ENCODE results near the gene ZNF536. TPM values are rescaled to one million over a fixed set of nuclear protein-coding genes. Genes with fewer than 3 reads are reported as not detected.

ZNF536 gene
- total and polyA plus RNA-seq, 2 donors (not counting 1 experiment from before 2014, with no cell fraction given) = 0.50 TPM; not detected in 1

GRCh38 chr19:30551271-30551670, 179.1 kb downstream of the ZNF536 start:
- Histone ChIP-seq H3K4me1 (ENCODE audit: control insufficient read depth, extremely low read depth, insufficient read depth, low read length) (no peaks in the 10 kb centered on the region), H3K36me3 (ENCODE audit: control insufficient read depth, insufficient read depth, low read length) (no peaks in the 10 kb centered on the region), H3K9me3 (ENCODE audit: control insufficient read depth, insufficient read depth, low read depth, low read length) (no peaks in the 10 kb centered on the region), H3K9ac (ENCODE audit: insufficient read depth, low read length) (no peak overlapping the region), H3K27ac (ENCODE audit: insufficient read depth, low read length) (no peak overlapping the region), H3K27me3 (ENCODE audit: control insufficient read depth, insufficient read depth, low read length) (no peaks in the 10 kb centered on the region), H2AFZ (ENCODE audit: low read length) (no peak overlapping the region), H4K20me1 (ENCODE audit: control insufficient read depth, extremely low read depth, insufficient read depth, low read length) (no peaks in the 10 kb centered on the region), H3K4me2 (ENCODE audit: extremely low read depth, insufficient read depth, low read length) (no peak overlapping the region), H3K4me3 (replicated peaks in 1 of 4; ENCODE audit: control extremely low read depth in 1 of 4, insufficient read depth in 1 of 4, low read depth in 3 of 4, low read length in 4 of 4) (no peak overlapping the region), H3K79me2 (ENCODE audit: control insufficient read depth, insufficient read depth, low read length) (no peaks in the 10 kb centered on the region)
- TF ChIP-seq EZH2 (IDR thresholded peaks at IDR 0.05; ENCODE audit: low read length, missing control alignments) (no peak), CTCF (conservative IDR thresholded peaks at IDR 0.05 in 1 of 2, IDR thresholded peaks at IDR 0.05 in 1 of 2; ENCODE audit: low read depth in 1 of 2, low read length in 2 of 2) (no peak)
- DNase-seq (ENCODE audit: low read depth in 2 of 2) = no peak

- H3K79me2 ChIP-seq (ENCODE audit: control insufficient read depth, insufficient read depth, low read length) = no peaks in the 10 kb centered on the region
- H3K9ac ChIP-seq (ENCODE audit: insufficient read depth, low read length) = no peak overlapping the region
- H3K4me2 ChIP-seq (ENCODE audit: extremely low read depth, insufficient read depth, low read length) = no peak overlapping the region
- DNase-seq (ENCODE audit: low read depth in 2 of 2) = no peak
- no peaks in the 10 kb centered on the region for H3K36me3 ChIP-seq (ENCODE audit: control insufficient read depth, insufficient read depth, low read length)
- H4K20me1 ChIP-seq (ENCODE audit: control insufficient read depth, extremely low read depth, insufficient read depth, low read length) = no peaks in the 10 kb centered on the region
- H3K4me1 ChIP-seq (ENCODE audit: control insufficient read depth, extremely low read depth, insufficient read depth, low read length) = no peaks in the 10 kb centered on the region
- no peak overlapping the region for H3K27ac ChIP-seq (ENCODE audit: insufficient read depth, low read length)
- no peaks in the 10 kb centered on the region for H3K27me3 ChIP-seq (ENCODE audit: control insufficient read depth, insufficient read depth, low read length)
- no peaks in the 10 kb centered on the region for H3K9me3 ChIP-seq (ENCODE audit: control insufficient read depth, insufficient read depth, low read depth, low read length)
- no peak overlapping the region for H2AFZ ChIP-seq (ENCODE audit: low read length)
- TF ChIP-seq EZH2 (IDR thresholded peaks at IDR 0.05; ENCODE audit: low read length, missing control alignments) = no peak
- no peak for TF ChIP-seq CTCF (conservative IDR thresholded peaks at IDR 0.05 in 1 of 2, IDR thresholded peaks at IDR 0.05 in 1 of 2; ENCODE audit: low read depth in 1 of 2, low read length in 2 of 2)
- no peak overlapping the region for H3K4me3 ChIP-seq (replicated peaks in 1 of 4; ENCODE audit: control extremely low read depth in 1 of 4, insufficient read depth in 1 of 4, low read depth in 3 of 4, low read length in 4 of 4)
Measured at GRCh38 chr19:30552593-30552992, 180.4 kb downstream of the ZNF536 start.

GRCh38 chr19:30555075-30555790, 183.0 kb downstream of the ZNF536 start:
- no peaks in the 10 kb centered on the region for H3K27me3 ChIP-seq (ENCODE audit: control insufficient read depth, insufficient read depth, low read length)
- H4K20me1 ChIP-seq (ENCODE audit: control insufficient read depth, extremely low read depth, insufficient read depth, low read length) = no peaks in the 10 kb centered on the region
- H3K9me3 ChIP-seq (ENCODE audit: control insufficient read depth, insufficient read depth, low read depth, low read length) = no peaks in the 10 kb centered on the region
- no peak for DNase-seq (ENCODE audit: low read depth in 2 of 2)
- TF ChIP-seq EZH2 (IDR thresholded peaks at IDR 0.05; ENCODE audit: low read length, missing control alignments) (no peak), CTCF (conservative IDR thresholded peaks at IDR 0.05 in 1 of 2, IDR thresholded peaks at IDR 0.05 in 1 of 2; ENCODE audit: low read depth in 1 of 2, low read length in 2 of 2) (no peak)
- H3K4me3 ChIP-seq (replicated peaks in 1 of 4; ENCODE audit: control extremely low read depth in 1 of 4, insufficient read depth in 1 of 4, low read depth in 3 of 4, low read length in 4 of 4) = no peak overlapping the region
- H3K4me2 ChIP-seq (ENCODE audit: extremely low read depth, insufficient read depth, low read length) = no peak overlapping the region
- no peaks in the 10 kb centered on the region for H3K36me3 ChIP-seq (ENCODE audit: control insufficient read depth, insufficient read depth, low read length)
- no peaks in the 10 kb centered on the region for H3K4me1 ChIP-seq (ENCODE audit: control insufficient read depth, extremely low read depth, insufficient read depth, low read length)
- H3K9ac ChIP-seq (ENCODE audit: insufficient read depth, low read length) = no peak overlapping the region
- H3K79me2 ChIP-seq (ENCODE audit: control insufficient read depth, insufficient read depth, low read length) = no peaks in the 10 kb centered on the region
- no peak overlapping the region for H2AFZ ChIP-seq (ENCODE audit: low read length)
- H3K27ac ChIP-seq (ENCODE audit: insufficient read depth, low read length) = no peak overlapping the region
